ENCODE results near the gene RING1.

DNA sequence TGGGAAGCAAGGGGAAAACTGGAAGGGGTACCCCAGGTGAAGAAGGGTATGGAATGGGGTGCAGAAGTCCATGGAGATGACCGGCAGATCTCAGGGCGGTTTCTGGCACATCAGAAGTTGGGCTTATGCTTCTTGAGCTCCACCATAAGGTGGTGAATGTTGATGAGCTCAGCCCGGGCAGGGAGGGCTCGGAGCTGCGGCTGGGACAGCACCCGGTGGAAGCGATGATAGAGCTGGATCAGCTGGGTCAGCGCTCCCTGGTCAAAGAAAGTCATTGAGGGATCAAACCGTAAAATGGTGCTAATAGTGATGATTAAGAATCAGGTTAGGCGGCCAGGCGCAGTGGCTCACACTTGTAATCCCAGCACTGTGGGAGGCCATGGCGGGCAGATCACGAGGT is 42.4 kb downstream of the RING1 start:
- TF ChIP-seq POU2F2 (IDR thresholded peaks at IDR 0.05; ENCODE audit: low read depth, low read length), result no peak
- no peak for TF ChIP-seq POLR2AphosphoS5 (IDR thresholded peaks at IDR 0.05; ENCODE audit: low read depth, low read length)
- TF ChIP-seq POLR2A (IDR thresholded peaks at IDR 0.05; ENCODE audit: low read depth, low read length), result no peak
- TF ChIP-seq TAF1 (IDR thresholded peaks at IDR 0.05; ENCODE audit: low read depth, low read length), result no peak
- TF ChIP-seq SPI1 (IDR thresholded peaks at IDR 0.05; ENCODE audit: low read depth, low read length), result no peak

All from GM12891 (cell line).